Pancreas (tissue), 10 donors: Measurements from ENCODE around the gene DCDC2C. TPM values are rescaled to one million over a fixed set of nuclear protein-coding genes. Genes with fewer than 3 reads are reported as not detected.

ENCODE experiments used
- ATAC-seq, 4 donors: fragments of 200-7000 bp; cut with Tn5 transposase; one replicate each; pipeline versions ENCODE4 v1.8.0 to v1.9.1; 2020; ENCODE audit warnings: mild to moderate bottlenecking in 4 of 4, moderate library complexity in 4 of 4
- DNase-seq, 6 donors: peaks; one replicate each; pipeline ENCODE4 v3.0.0-alpha.2; 2020
- FAIRE-seq: peaks from 2 replicates; lab custom pipeline; 2012; peaks lifted over from hg19 to GRCh38; lab: Jason Lieb, UNC
- H3K27ac ChIP-seq, 4 donors: fragments of 200-600 bp; sonication (generic); 1 replicate in 3 of 4; 2 replicates in 1 of 4; pipeline versions ENCODE4 v1.5.0 to v1.8.0; 2020
- H3K27me3 ChIP-seq, 4 donors: fragments of 200-600 bp; one replicate each; pipeline ENCODE4 v1.8.0; 2021
- H3K36me3 ChIP-seq, 3 donors: fragments of 200-600 bp; sonication (generic) in 1 of 3; one replicate each; pipeline versions ENCODE4 v1.5.0 to v1.8.0; 2020 to 2021
- H3K4me1 ChIP-seq, 3 donors: fragments of 200-600 bp; one replicate each; pipeline ENCODE4 v1.8.0; 2021
- H3K4me3 ChIP-seq, 4 donors: fragments of 200-600 bp; sonication (generic) in 2 of 4; one replicate each; pipeline versions ENCODE4 v1.5.0 to v1.8.0; 2020 to 2021
- H3K9me3 ChIP-seq, 4 donors: fragments of 200-600 bp; one replicate each; pipeline ENCODE4 v1.8.0; 2021
- WGBS, 2 donors: extraction: QIAGEN DNeasy Blood & Tissue Kit; methylation state at CpG; one replicate each; pipeline ENCODE4 v1.1.7; 2013; 5-methylcytosine and 5-hydroxymethylcytosine counted together
- intact Hi-C, 3 donors: fragments of 100-400 bp; cut with DNase I; formaldehyde crosslinking; loops; one replicate each; pipeline versions ENCODE4 v1.11.1 to v1.14.2; 2022
- polyA plus RNA-seq, 2 donors: library from polyadenylated mRNA; stranded (reverse); fragments of 200-250 nt; gene quantifications; one replicate each; pipeline ENCODE4 v1.2.3, GENCODE V29; 2013
- total RNA-seq, 6 donors: library from RNA; stranded (reverse); fragmentation: NEBNext Ultra II Directional in 4 of 6; extraction: Animal tissue kit (Norgen Biotek cat#: 25700) in 4 of 6; gene quantifications; one replicate each; pipeline versions ENCODE4 v1.2.1 to v1.2.4, GENCODE V29; 2021 to 2023
- TF ChIP-seq, protein P1 (sequence below), 4 donors: fragments of 200-600 bp; sonication (generic) in 3 of 4; IDR thresholded peaks; one replicate each; pipeline versions ENCODE4 v1.5.0 to v1.8.0; 2021; ENCODE audit warnings: antibody characterized with exemption in 4 of 4
- donor health status: healthy with polysubstance abuse.
- donor health status: DM: no; HTN: no; CAD: no; lungs with moderate emphysema.
- donor health status: DM: no; HTN: no; CAD: no.
- donor health status: control.
- donor health status: control.
- donor health status: Bipolar disorder and iron deficiency.
- donor health status: DM: yes; HTN: yes; CAD: no.
- donor health status: DM: no; HTN: no; CAD: no.
- donor health status: DM: no; HTN: no; CAD: no.
- donor health status: DM: yes; HTN: yes; CAD: no.

DCDC2C gene
- total and polyA plus RNA-seq, 8 donors, result not detected

DNA sequence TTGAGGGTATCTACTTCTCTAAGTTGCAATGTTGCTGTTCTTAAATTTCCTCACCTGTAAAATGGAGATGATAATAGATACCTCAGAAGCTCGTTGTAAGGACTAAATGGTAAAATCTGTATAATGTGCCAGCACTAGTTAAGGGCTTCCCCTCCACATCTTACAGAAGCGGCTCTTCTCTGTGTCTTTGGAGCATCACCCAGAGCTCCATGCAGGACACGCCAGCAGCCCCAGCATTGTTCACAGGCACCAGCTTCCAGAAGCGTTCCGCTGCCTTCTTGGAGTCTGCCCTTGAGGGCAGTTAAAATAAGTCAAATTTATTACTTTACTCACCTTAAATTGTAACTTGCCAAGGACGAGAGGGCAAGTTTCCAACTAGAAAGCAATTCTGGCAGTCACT lies 5.8 kb downstream of the DCDC2C start:
- intact Hi-C loops, result no loop called here
- Histone ChIP-seq H3K4me1 (no peaks in the 10 kb centered on the region), H3K27ac (no peak overlapping the region), H3K27me3 (peaks cover 0 to 11% (median 0%) of the 10 kb centered on the region in 4 donors), H3K4me3 (no peak overlapping the region), H3K9me3 (no peaks in the 10 kb centered on the region), H3K36me3 (no peaks in the 10 kb centered on the region)
- ATAC-seq (no peak), DNase-seq (no peak), FAIRE-seq (no peak)
- WGBS, 2 donors, result 55 to 73% methylated on average over 6 of the region's 6 CpGs
- TF ChIP-seq, protein P1, sequence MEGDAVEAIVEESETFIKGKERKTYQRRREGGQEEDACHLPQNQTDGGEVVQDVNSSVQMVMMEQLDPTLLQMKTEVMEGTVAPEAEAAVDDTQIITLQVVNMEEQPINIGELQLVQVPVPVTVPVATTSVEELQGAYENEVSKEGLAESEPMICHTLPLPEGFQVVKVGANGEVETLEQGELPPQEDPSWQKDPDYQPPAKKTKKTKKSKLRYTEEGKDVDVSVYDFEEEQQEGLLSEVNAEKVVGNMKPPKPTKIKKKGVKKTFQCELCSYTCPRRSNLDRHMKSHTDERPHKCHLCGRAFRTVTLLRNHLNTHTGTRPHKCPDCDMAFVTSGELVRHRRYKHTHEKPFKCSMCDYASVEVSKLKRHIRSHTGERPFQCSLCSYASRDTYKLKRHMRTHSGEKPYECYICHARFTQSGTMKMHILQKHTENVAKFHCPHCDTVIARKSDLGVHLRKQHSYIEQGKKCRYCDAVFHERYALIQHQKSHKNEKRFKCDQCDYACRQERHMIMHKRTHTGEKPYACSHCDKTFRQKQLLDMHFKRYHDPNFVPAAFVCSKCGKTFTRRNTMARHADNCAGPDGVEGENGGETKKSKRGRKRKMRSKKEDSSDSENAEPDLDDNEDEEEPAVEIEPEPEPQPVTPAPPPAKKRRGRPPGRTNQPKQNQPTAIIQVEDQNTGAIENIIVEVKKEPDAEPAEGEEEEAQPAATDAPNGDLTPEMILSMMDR (IDR thresholded peaks at IDR 0.05), result no peak

DNA sequence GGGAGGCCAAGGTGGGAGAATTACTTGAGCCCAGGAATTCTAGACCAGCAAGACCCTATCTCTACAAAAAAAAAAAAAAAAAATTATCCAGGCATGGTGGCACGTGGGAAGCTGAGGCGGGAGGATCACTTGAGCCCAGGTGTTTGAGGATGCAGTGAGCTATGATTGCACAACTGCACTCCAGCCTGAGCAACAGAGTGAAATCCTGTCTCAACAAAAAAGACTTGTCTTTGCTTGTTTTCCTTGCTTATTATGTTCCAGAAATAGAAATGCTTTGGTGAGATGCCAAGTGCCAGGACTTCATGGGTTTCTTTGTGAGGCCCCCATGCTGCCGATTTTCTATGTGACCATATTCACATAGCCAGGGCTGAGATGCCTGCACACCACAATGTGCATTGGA lies 9.0 kb downstream of the DCDC2C start:
- Histone ChIP-seq H3K27ac (no peak overlapping the region), H3K36me3 (no peaks in the 10 kb centered on the region), H3K4me3 (no peak overlapping the region), H3K9me3 (no peaks in the 10 kb centered on the region), H3K27me3 (peaks cover 0 to 6% (median 0%) of the 10 kb centered on the region in 4 donors), H3K4me1 (no peaks in the 10 kb centered on the region)
- 34 to 42% methylated on average over 3 of the region's 3 CpGs for WGBS, 2 donors
- ATAC-seq (no peak), FAIRE-seq (no peak), DNase-seq (no peak)
- TF ChIP-seq, protein P1 (IDR thresholded peaks at IDR 0.05), result no peak
- intact Hi-C loops, result no loop called here

DNA sequence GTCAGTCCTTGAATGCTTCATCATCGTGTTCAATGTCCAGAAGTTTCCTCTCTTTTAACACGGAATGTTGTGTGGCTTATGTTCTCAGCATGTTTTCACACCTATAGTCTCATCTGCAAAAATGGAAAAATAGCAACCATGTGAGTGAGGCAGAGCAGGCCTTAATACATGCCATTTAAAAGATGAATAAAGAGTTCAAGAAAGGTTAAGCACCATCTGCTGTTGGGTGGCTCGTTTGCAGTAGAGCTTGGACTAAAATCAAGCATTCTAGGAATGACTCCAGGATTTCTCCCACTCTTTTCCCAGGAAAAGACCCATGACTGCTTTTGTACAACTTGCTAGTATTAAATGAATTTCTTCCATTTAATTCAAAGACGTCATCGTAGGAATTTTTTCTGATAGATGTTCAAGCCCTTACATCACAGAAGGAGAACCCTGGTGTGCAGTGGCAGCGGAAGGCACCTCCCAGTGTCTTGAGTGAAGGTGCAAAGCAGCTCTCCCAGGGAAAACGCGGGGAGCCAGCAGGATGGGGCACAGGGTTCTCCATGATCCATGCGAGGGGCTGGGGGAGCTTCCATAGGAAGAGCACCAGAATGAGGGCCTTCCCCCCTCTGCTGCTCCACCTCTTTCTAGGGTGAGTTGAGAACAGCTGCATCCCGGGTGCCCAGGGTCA lies 9.6 kb downstream of the DCDC2C start:
- Histone ChIP-seq H3K27ac (no peak overlapping the region), H3K9me3 (no peaks in the 10 kb centered on the region), H3K36me3 (no peaks in the 10 kb centered on the region), H3K4me3 (no peak overlapping the region), H3K27me3 (peaks cover 0 to 6% (median 0%) of the 10 kb centered on the region in 4 donors), H3K4me1 (no peaks in the 10 kb centered on the region)
- intact Hi-C loops, result no loop called here
- 57 to 69% methylated on average over 10 of the region's 10 CpGs for WGBS, 2 donors
- TF ChIP-seq, protein P1 (IDR thresholded peaks at IDR 0.05), result no peak
- DNase-seq (no peak), FAIRE-seq (no peak), ATAC-seq (no peak)

DNA sequence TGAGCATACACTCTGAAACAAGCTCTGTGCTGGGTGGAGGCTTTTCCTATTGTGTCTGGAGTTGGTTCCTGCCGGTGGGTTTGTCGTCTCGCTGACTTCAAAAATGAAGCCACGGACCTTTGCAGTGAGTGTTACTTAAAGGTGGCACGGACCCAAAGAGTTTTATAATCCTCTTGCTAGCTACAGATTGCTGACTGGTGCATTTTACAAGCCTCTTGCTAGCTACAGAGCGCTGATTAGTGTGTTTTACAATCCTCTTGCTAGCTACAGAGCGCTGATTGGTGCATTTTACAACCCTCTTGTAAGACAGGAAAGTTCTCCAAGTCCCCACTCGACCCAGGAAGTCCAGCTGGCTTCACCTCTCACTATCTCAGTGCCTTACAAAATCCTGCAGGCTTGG lies 15.3 kb downstream of the DCDC2C start:
- intact Hi-C loops, result no loop called here
- DNase-seq, result no peak
- TF ChIP-seq, protein P1 (IDR thresholded peaks at IDR 0.05), result no peak
- 54 to 76% methylated on average over 8 of the region's 8 CpGs for WGBS, 2 donors
- Histone ChIP-seq H3K36me3 (no peaks in the 10 kb centered on the region), H3K4me3 (no peak overlapping the region), H3K27ac (no peak overlapping the region), H3K4me1 (no peaks in the 10 kb centered on the region), H3K27me3 (no peaks in the 10 kb centered on the region), H3K9me3 (no peaks in the 10 kb centered on the region)
- ATAC-seq, result no peak
- no peak for FAIRE-seq

DNA sequence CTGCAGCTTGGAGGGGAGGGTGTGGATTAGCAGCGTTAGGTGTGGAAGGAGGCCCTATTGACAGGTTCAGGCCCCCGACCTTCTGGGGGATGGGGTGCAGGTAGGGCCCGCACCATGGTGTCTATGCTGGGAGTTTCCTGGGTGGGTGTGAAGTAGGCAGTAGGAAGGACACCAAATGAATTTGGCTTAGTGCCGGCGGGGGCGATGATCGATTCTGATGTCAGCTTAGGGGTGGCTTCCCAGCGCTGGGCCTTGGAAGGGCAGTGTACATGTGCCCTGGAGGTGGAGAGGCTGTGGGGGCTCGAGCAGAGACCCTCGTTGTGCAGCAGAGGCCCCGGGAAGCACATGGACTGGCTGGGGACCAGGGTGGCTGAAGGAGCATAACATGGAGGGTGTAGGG lies 21.6 kb downstream of the DCDC2C start:
- TF ChIP-seq, protein P1 (IDR thresholded peaks at IDR 0.05), result no peak
- no peaks in the 10 kb centered on the region for H3K27me3 ChIP-seq
- H3K4me1 ChIP-seq, result peaks cover 0 to 2% (median 0%) of the 10 kb centered on the region in 3 donors
- H3K36me3 ChIP-seq, result no peaks in the 10 kb centered on the region
- peak in 1 of 6 donors; percentile 69 for DNase-seq
- FAIRE-seq, result no peak
- 58 to 79% methylated on average over 11 of the region's 11 CpGs for WGBS, 2 donors
- H3K27ac ChIP-seq, result no peak overlapping the region
- ATAC-seq, result no peak
- intact Hi-C loops, result no loop called here
- no peaks in the 10 kb centered on the region for H3K9me3 ChIP-seq
- no peak overlapping the region for H3K4me3 ChIP-seq
